B cell (primary cell): ENCODE measurements around the gene EPHA10. TPM values are rescaled to one million over a fixed set of nuclear protein-coding genes. Genes with fewer than 3 reads are reported as not detected.

Source experiments
- ATAC-seq: fragments of 200-7000 bp; cut with Tn5 transposase; one replicate; pipeline ENCODE4 v1.10.0; 2021; ENCODE audit warnings: low read depth, mild to moderate bottlenecking, moderate number of reproducible peaks, moderate library complexity
- CTCF ChIA-PET: fragments of 350-600 bp; sonication (Branson Sonifier 250); formaldehyde crosslinking; loops from one replicate; lab custom pipeline; 2021; ENCODE audit warnings: antibody characterized with exemption, inconsistent platforms; lab: Charles Lee
- POLR2A ChIA-PET: fragments of 350-600 bp; sonication (Branson Sonifier 250); formaldehyde crosslinking; loops from one replicate; lab custom pipeline; 2021; ENCODE audit warnings: antibody characterized with exemption; lab: Charles Lee
- DNase-seq: peaks from one replicate; pipeline ENCODE4 v3.0.0; 2013
- H2AFZ ChIP-seq: 2 replicates; pipeline ENCODE4 v1.6.1; 2012; ENCODE audit warnings: mild to moderate bottlenecking, low read depth, low read length; ENCODE audit not compliant: insufficient read depth, poor library complexity, severe bottlenecking
- H3K27ac ChIP-seq, 2 donors: 1 replicate in 1 of 2; 2 replicates in 1 of 2; pipeline ENCODE4 v1.5.1; 2012 to 2013; ENCODE audit warnings: low read length in 2 of 2, mild to moderate bottlenecking in 2 of 2, moderate library complexity in 1 of 2
- H3K27me3 ChIP-seq, 4 experiments: fragments of 200-600 bp in 1 of 4; sonication (generic) in 1 of 4; replicated peaks in 1 of 4; 1 replicate in 2 of 4; 2 replicates in 2 of 4; pipeline versions ENCODE4 v1.6.1 to v1.7.0; 2013 to 2016; ENCODE audit warnings: low read length in 3 of 4, mild to moderate bottlenecking in 2 of 4, mixed read lengths in 1 of 4, moderate library complexity in 1 of 4; ENCODE audit not compliant: insufficient read depth in 4 of 4, control insufficient read depth in 3 of 4; ENCODE audit errors: control extremely low read depth in 1 of 4
- H3K36me3 ChIP-seq, 2 experiments: replicated peaks in 1 of 2; 1 replicate in 1 of 2; 2 replicates in 1 of 2; pipeline versions ENCODE4 v1.6.1 to v1.7.1; 2013; ENCODE audit warnings: low read length in 1 of 2; ENCODE audit not compliant: insufficient read depth in 2 of 2, control insufficient read depth in 1 of 2; ENCODE audit errors: control extremely low read depth in 1 of 2, extremely low read depth in 1 of 2
- H3K4me1 ChIP-seq, 2 donors: fragments of 200-600 bp in 1 of 2; sonication (generic) in 1 of 2; 1 replicate in 1 of 2; 2 replicates in 1 of 2; pipeline versions ENCODE4 v1.5.1 to v1.6.1; 2013 to 2017; ENCODE audit warnings: low read length in 2 of 2; ENCODE audit not compliant: control insufficient read depth in 2 of 2, insufficient read depth in 2 of 2
- H3K4me2 ChIP-seq: replicated peaks from 2 replicates; pipeline ENCODE3; 2012; ENCODE audit warnings: mild to moderate bottlenecking, low read depth, low read length; ENCODE audit not compliant: poor library complexity, severe bottlenecking
- H3K4me3 ChIP-seq, 5 experiments: fragments of 200-600 bp in 1 of 5; sonication (generic) in 1 of 5; 1 replicate in 3 of 5; 2 replicates in 2 of 5; pipeline versions ENCODE4 v1.5.1 to v1.7.0; 2011 to 2016; ENCODE audit warnings: low read length in 4 of 5, mild to moderate bottlenecking in 4 of 5, low read depth in 2 of 5, control low read depth in 1 of 5, moderate library complexity in 1 of 5; ENCODE audit not compliant: insufficient read depth in 1 of 5; ENCODE audit errors: control extremely low read depth in 1 of 5, extremely low read depth in 1 of 5
- H3K79me2 ChIP-seq: fragments of 200-600 bp; sonication (generic); one replicate; pipeline ENCODE4 v1.6.0; 2016; ENCODE audit warnings: low read length; ENCODE audit not compliant: control insufficient read depth, insufficient read depth
- H3K9ac ChIP-seq: fragments of 200-600 bp; sonication (generic); 2 replicates; pipeline ENCODE4 v1.6.1; 2017; ENCODE audit warnings: mild to moderate bottlenecking, low read length, moderate library complexity
- H3K9me3 ChIP-seq, 3 donors: one replicate each; pipeline versions ENCODE4 v1.6.1 to v1.7.1; 2013; ENCODE audit warnings: low read length in 2 of 3; ENCODE audit not compliant: control insufficient read depth in 2 of 3, insufficient read depth in 1 of 3; ENCODE audit errors: control extremely low read depth in 1 of 3
- H4K20me1 ChIP-seq: 2 replicates; pipeline ENCODE4 v1.6.0; 2012; ENCODE audit warnings: mild to moderate bottlenecking, low read length; ENCODE audit not compliant: insufficient read depth, control insufficient read depth, poor library complexity, severe bottlenecking
- H3K27ac Mint-ChIP-seq: one replicate; pipeline ENCODE4 v1.8.0; 2021; ENCODE audit warnings: mixed read lengths
- H3K27me3 Mint-ChIP-seq: one replicate; pipeline ENCODE4 v1.8.0; 2021; ENCODE audit warnings: mixed read lengths
- H3K4me1 Mint-ChIP-seq: one replicate; pipeline ENCODE4 v1.8.0; 2021; ENCODE audit warnings: mixed read lengths
- H3K4me3 Mint-ChIP-seq: one replicate; pipeline ENCODE4 v1.8.0; 2021; ENCODE audit warnings: mixed read lengths
- H3K9me3 Mint-ChIP-seq: one replicate; pipeline ENCODE4 v1.8.0; 2022; ENCODE audit warnings: mixed read lengths; ENCODE audit not compliant: insufficient read depth
- CTCF ChIP-seq: fragments of 200-600 bp; IDR thresholded peaks from one replicate; pipeline ENCODE4 v1.8.0; 2022; ENCODE audit warnings: antibody characterized with exemption, mild to moderate bottlenecking
- EZH2 ChIP-seq: IDR thresholded peaks from 2 replicates; pipeline ENCODE4 v1.6.1; 2012; ENCODE audit warnings: borderline replicate concordance, low read depth, mild to moderate bottlenecking, moderate library complexity, low read length; ENCODE audit not compliant: insufficient read depth, poor library complexity, severe bottlenecking
- WGBS: methylation state at CpG from one replicate; pipeline ENCODE4 v1.1.5; 2013; ENCODE audit warnings: missing lambda C conversion rate; ENCODE audit not compliant: insufficient coverage; 5-methylcytosine and 5-hydroxymethylcytosine counted together
- intact Hi-C: fragments of 100-400 bp; cut with micrococcal nuclease; formaldehyde crosslinking; loops from one replicate; pipeline ENCODE4 v1.10.0; 2022
- polyA plus RNA-seq: library from polyadenylated mRNA; depleted of rRNA; stranded (reverse); fragments of >200 nt; gene quantifications from 2 replicates; pipeline ENCODE4 v1.2.3, GENCODE V29; 2012
- total RNA-seq, 2 donors: library from RNA; stranded (reverse); fragments of 120-200 nt in 1 of 2; gene quantifications; 1 replicate in 1 of 2; 2 replicates in 1 of 2; pipeline versions ENCODE4 v1.2.3 to v1.2.4, GENCODE V29; 2013 to 2022

Gene EPHA10
- total and polyA plus RNA-seq, 2 donors (not counting 1 experiment from before 2014, with no cell fraction given), result 0.39 to 0.94 TPM

GRCh38 chr1:37794372-37795339 lies 29.7 kb upstream of the EPHA10 start:
- POLR2A ChIA-PET, result interaction anchor here (1.2 kb wide), 1 partner anchor 106 kb away, joined by 3 read pairs; no protein-coding TSS in a partner anchor
- H3K4me3 ChIP-seq, result peak overlapping the region in 4 of 5 experiments; percentile 36 to 66 (median 52)
- TF ChIP-seq CTCF (no peak), EZH2 (no peak)
- Mint-ChIP-seq H3K27me3 (peaks cover 12% of the 10 kb centered on the region), H3K9me3 (no peaks in the 10 kb centered on the region), H3K27ac (no peak overlapping the region), H3K4me1 (peaks cover 18% of the 10 kb centered on the region), H3K4me3 (peak overlapping the region; percentile 85)
- peak overlapping the region; percentile 84 for H2AFZ ChIP-seq
- WGBS, result 12% methylated on average over 56 of the region's 59 CpGs
- peaks cover 0 to 17% (median 1%) of the 10 kb centered on the region in 4 experiments for H3K27me3 ChIP-seq
- DNase-seq, result no peak
- peak; percentile 40 for ATAC-seq
- H3K4me1 ChIP-seq, result peaks cover 15 to 18% of the 10 kb centered on the region in 2 donors
- H3K9me3 ChIP-seq, result no peaks in the 10 kb centered on the region
- H3K36me3 ChIP-seq, result peaks cover 0 to 8% of the 10 kb centered on the region in 2 experiments
- CTCF ChIA-PET, result no interaction called here
- H4K20me1 ChIP-seq, result peaks cover 11% of the 10 kb centered on the region
- no peak overlapping the region for H3K27ac ChIP-seq
- intact Hi-C loops, result loop anchor here (2.0 to 5.0 kb wide), 2 partner anchors 16 to 102 kb away; partner anchors contain the start of gene CDCA8
- no peaks in the 10 kb centered on the region for H3K79me2 ChIP-seq
- peak overlapping the region; percentile 63 for H3K9ac ChIP-seq
- peak overlapping the region; percentile 93 for H3K4me2 ChIP-seq
